Measurements from ENCODE around the gene NAA35. TPM values are rescaled to one million over a fixed set of nuclear protein-coding genes. Genes with fewer than 3 reads are reported as not detected.

Gene NAA35
- total and polyA plus RNA-seq, 2 donors (not counting 3 experiments of a cell fraction or from before 2014, with no cell fraction given): 7.9 to 22.5 TPM

- BruUV-seq (replicated peaks): no TSS peak
- H3K9ac ChIP-seq (replicated peaks; ENCODE audit: extremely low read depth, insufficient read depth, low read length): no peak overlapping the region
- peaks cover 13% of the 10 kb centered on the region for H3K4me1 ChIP-seq (ENCODE audit: control insufficient read depth, extremely low read depth, insufficient read depth, low read length)
- no peaks in the 10 kb centered on the region for H4K20me1 ChIP-seq (replicated peaks; ENCODE audit: control insufficient read depth, extremely low read depth, insufficient read depth, low read length)
- H3K9me3 ChIP-seq (replicated peaks; ENCODE audit: control insufficient read depth, insufficient read depth, low read length): no peaks in the 10 kb centered on the region
- TF ChIP-seq POLR2AphosphoS5 (IDR thresholded peaks at IDR 0.05; ENCODE audit: insufficient read depth, low read depth, low read length) (no peak), GATA2 (IDR thresholded peaks at IDR 0.05; ENCODE audit: insufficient read depth, insufficient read length, low read depth, low read length) (no peak), POLR2A (IDR thresholded peaks at IDR 0.05; ENCODE audit: low read depth, low read length) (no peak), MAX (IDR thresholded peaks at IDR 0.05; ENCODE audit: insufficient read depth, insufficient read length) (no peak), FOS (IDR thresholded peaks at IDR 0.05; ENCODE audit: borderline replicate concordance, insufficient read depth, low read length) (no peak), JUN (IDR thresholded peaks at IDR 0.05; ENCODE audit: borderline replicate concordance, insufficient read depth, insufficient read length, low read depth) (no peak), MYC (IDR thresholded peaks at IDR 0.05; ENCODE audit: low read depth, low read length) (no peak), EZH2 (IDR thresholded peaks at IDR 0.05; ENCODE audit: borderline replicate concordance, low read depth, low read length, severe bottlenecking) (no peak)
- TF ChIP-seq, protein P1, sequence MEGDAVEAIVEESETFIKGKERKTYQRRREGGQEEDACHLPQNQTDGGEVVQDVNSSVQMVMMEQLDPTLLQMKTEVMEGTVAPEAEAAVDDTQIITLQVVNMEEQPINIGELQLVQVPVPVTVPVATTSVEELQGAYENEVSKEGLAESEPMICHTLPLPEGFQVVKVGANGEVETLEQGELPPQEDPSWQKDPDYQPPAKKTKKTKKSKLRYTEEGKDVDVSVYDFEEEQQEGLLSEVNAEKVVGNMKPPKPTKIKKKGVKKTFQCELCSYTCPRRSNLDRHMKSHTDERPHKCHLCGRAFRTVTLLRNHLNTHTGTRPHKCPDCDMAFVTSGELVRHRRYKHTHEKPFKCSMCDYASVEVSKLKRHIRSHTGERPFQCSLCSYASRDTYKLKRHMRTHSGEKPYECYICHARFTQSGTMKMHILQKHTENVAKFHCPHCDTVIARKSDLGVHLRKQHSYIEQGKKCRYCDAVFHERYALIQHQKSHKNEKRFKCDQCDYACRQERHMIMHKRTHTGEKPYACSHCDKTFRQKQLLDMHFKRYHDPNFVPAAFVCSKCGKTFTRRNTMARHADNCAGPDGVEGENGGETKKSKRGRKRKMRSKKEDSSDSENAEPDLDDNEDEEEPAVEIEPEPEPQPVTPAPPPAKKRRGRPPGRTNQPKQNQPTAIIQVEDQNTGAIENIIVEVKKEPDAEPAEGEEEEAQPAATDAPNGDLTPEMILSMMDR (IDR thresholded peaks at IDR 0.05; ENCODE audit: extremely low read depth in 1 of 2, insufficient read depth in 1 of 2, low read depth in 1 of 2, low read length in 2 of 2): no peak
- ChIA-PET CTCF (no interaction called here), POLR2A (no interaction called here)
- H3K27ac ChIP-seq (ENCODE audit: insufficient read depth, low read depth, low read length): no peak overlapping the region
- DNase-seq (ENCODE audit: low read depth, low spot score): no peak
- peaks cover 78% of the 10 kb centered on the region for H3K79me2 ChIP-seq (ENCODE audit: control insufficient read depth, insufficient read depth, low read length)
- no peak overlapping the region for H2AFZ ChIP-seq (ENCODE audit: low read depth, low read length)
- no peaks in the 10 kb centered on the region for H3K9me1 ChIP-seq (replicated peaks; ENCODE audit: control insufficient read depth, extremely low read depth, insufficient read depth, low read length)
- H3K36me3 ChIP-seq (ENCODE audit: control insufficient read depth in 2 of 2, extremely low read depth in 1 of 2, insufficient read depth in 2 of 2, low read length in 2 of 2): peaks cover 2% of the 10 kb centered on the region in 2 experiments
- H3K4me2 ChIP-seq (ENCODE audit: insufficient read depth, low read length): no peak overlapping the region
- no peak for FAIRE-seq
- H3K4me3 ChIP-seq (replicated peaks in 1 of 3; ENCODE audit: insufficient read depth in 1 of 3, low read depth in 1 of 3, low read length in 3 of 3): no peak overlapping the region
- intact Hi-C loops (cut with micrococcal nuclease): loop anchor here (5.0 kb wide), 2 partner anchors 338 to 1203 kb away; partner anchors contain the start of gene ISCA1
- H3K27me3 ChIP-seq (ENCODE audit: control insufficient read depth in 2 of 2, insufficient read depth in 2 of 2, low read length in 2 of 2): no peaks in the 10 kb centered on the region
- dilution Hi-C loops (cut with MboI; ENCODE audit: extremely low pct_ligation_motif_present, low sequenced_read_pairs): no loop called here
Measured at GRCh38 chr9:85944672-85945071, 3.7 kb downstream of the NAA35 start.
